Glutamatergic neuron (in vitro differentiated cells): Measurements from ENCODE around the gene ATP9B. TPM values are rescaled to one million over a fixed set of nuclear protein-coding genes. Genes with fewer than 3 reads are reported as not detected.
"Not testable (repeated sequence)": the region's sequence is repeated elsewhere in the genome, so short reads cannot be mapped to it uniquely, and the experiment has no call there.

Experiments used
- DNase-seq: peaks from one replicate; pipeline ENCODE4 v3.0.0; 2022
- H3K27ac Mint-ChIP-seq: one replicate; pipeline ENCODE4 v1.8.0; 2020; ENCODE audit warnings: mild to moderate bottlenecking, mixed read lengths, inconsistent platforms; ENCODE audit not compliant: unreplicated experiment
- H3K27me3 Mint-ChIP-seq: one replicate; pipeline ENCODE4 v1.8.0; 2020; ENCODE audit warnings: mild to moderate bottlenecking, moderate library complexity, mixed read lengths, inconsistent platforms; ENCODE audit not compliant: unreplicated experiment
- H3K36me3 Mint-ChIP-seq: one replicate; pipeline ENCODE4 v1.8.0; 2020; ENCODE audit warnings: mild to moderate bottlenecking, mixed read lengths, inconsistent platforms; ENCODE audit not compliant: unreplicated experiment
- H3K4me1 Mint-ChIP-seq: one replicate; pipeline ENCODE4 v1.8.0; 2020; ENCODE audit warnings: mild to moderate bottlenecking, low read depth, mixed read lengths, inconsistent platforms; ENCODE audit not compliant: unreplicated experiment
- H3K4me3 Mint-ChIP-seq: one replicate; pipeline ENCODE4 v1.8.0; 2020; ENCODE audit warnings: mild to moderate bottlenecking, mixed read lengths, inconsistent platforms; ENCODE audit not compliant: unreplicated experiment
- H3K9me3 Mint-ChIP-seq: one replicate; pipeline ENCODE4 v1.8.0; 2020; ENCODE audit warnings: mild to moderate bottlenecking, moderate library complexity, mixed read lengths, inconsistent platforms; ENCODE audit not compliant: unreplicated experiment
- total RNA-seq: library from RNA; stranded (reverse); fragmentation: NEBNext Ultra II Directional; extraction: Animal tissue kit (Norgen Biotek cat#: 25700); gene quantifications from one replicate; pipeline ENCODE4 v1.2.1, GENCODE V29; 2021; ENCODE audit not compliant: unreplicated experiment
- TF ChIP-seq, protein P1 (sequence below): fragments of 200-600 bp; sonication (generic); IDR thresholded peaks from one replicate; pipeline ENCODE4 v1.5.0; 2021; ENCODE audit not compliant: partially characterized antibody, unreplicated experiment

Gene ATP9B
- total RNA-seq, 1 donor from 2014 or later: 62.6 TPM

DNA sequence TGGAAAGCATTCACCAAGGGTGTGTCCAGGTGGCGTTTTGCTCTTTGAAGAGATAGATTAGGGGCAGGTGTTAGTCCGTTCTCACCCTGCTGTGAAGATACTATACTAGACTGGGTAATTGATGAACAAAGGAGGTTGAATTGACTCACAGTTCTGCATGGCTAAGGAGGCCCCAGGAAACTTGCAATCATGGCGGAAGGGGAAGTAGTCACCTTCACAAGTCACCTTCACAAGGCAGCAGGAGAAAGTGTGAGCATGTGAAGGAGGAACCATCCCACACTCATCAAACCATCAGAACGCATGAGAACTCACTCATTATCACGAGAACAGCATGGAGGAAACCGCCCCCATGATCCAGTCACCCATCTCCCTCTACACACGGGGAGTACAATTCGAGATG, 190.8 kb downstream of the ATP9B start:
- no peak for DNase-seq
- TF ChIP-seq, protein P1, sequence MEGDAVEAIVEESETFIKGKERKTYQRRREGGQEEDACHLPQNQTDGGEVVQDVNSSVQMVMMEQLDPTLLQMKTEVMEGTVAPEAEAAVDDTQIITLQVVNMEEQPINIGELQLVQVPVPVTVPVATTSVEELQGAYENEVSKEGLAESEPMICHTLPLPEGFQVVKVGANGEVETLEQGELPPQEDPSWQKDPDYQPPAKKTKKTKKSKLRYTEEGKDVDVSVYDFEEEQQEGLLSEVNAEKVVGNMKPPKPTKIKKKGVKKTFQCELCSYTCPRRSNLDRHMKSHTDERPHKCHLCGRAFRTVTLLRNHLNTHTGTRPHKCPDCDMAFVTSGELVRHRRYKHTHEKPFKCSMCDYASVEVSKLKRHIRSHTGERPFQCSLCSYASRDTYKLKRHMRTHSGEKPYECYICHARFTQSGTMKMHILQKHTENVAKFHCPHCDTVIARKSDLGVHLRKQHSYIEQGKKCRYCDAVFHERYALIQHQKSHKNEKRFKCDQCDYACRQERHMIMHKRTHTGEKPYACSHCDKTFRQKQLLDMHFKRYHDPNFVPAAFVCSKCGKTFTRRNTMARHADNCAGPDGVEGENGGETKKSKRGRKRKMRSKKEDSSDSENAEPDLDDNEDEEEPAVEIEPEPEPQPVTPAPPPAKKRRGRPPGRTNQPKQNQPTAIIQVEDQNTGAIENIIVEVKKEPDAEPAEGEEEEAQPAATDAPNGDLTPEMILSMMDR: no peak
- H3K36me3 Mint-ChIP-seq: peaks cover 10% of the 10 kb centered on the region
- H3K4me1 Mint-ChIP-seq: no peaks in the 10 kb centered on the region
- H3K9me3 Mint-ChIP-seq: peaks cover 5% of the 10 kb centered on the region
- no peak overlapping the region for H3K4me3 Mint-ChIP-seq
- peaks cover 2% of the 10 kb centered on the region for H3K27me3 Mint-ChIP-seq
- peak overlapping the region; percentile 14 for H3K27ac Mint-ChIP-seq

DNA sequence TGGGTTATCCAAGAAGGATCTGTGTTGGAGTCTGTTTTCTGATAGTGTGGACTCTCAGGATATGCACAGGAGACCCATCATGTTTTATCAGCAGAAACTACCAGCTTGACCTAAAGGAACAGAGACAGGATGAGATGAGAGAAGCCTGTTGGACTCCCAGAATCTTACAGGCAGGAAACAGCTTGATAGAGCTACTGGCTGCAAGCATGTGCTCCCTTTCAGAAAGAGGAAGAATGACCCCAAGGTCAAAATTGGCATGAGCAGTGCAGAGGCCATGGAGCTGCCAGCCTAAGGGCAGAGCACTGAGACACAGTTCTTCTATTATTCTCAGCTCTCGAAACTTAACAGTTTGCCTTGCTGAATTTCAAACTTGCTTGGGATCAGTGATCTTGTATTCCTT, 191.3 kb downstream of the ATP9B start:
- H3K27me3 Mint-ChIP-seq: peaks cover 2% of the 10 kb centered on the region
- no peak overlapping the region for H3K4me3 Mint-ChIP-seq
- peaks cover 15% of the 10 kb centered on the region for H3K36me3 Mint-ChIP-seq
- H3K27ac Mint-ChIP-seq: no peak overlapping the region
- H3K4me1 Mint-ChIP-seq: no peaks in the 10 kb centered on the region
- TF ChIP-seq, protein P1: no peak
- no peak for DNase-seq
- H3K9me3 Mint-ChIP-seq: peaks cover 6% of the 10 kb centered on the region

DNA sequence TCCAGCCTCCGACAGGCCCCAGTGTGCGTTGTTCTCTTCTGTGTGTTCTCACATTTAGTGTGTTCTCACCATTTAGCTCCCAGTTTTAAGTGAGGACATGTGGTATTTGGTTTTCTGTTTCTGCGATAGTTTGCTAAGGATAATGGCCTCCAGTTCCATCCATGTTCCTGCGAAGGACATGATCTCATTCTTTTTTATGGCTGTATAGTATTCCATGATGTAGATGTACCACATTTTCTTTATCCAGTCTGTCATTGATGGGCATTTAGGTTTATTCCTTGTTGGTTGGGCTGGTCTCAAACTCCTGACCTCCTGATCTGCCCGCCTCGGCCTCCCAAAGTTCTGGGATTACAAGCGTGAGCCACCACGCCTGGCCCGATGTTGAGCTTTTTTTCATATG, 195.9 kb downstream of the ATP9B start:
- not testable (repeated sequence) for H3K27ac Mint-ChIP-seq, H3K27me3 Mint-ChIP-seq, H3K4me1 Mint-ChIP-seq, H3K4me3 Mint-ChIP-seq, DNase-seq, H3K9me3 Mint-ChIP-seq
- peaks cover 13% of the 10 kb centered on the region for H3K36me3 Mint-ChIP-seq

DNA sequence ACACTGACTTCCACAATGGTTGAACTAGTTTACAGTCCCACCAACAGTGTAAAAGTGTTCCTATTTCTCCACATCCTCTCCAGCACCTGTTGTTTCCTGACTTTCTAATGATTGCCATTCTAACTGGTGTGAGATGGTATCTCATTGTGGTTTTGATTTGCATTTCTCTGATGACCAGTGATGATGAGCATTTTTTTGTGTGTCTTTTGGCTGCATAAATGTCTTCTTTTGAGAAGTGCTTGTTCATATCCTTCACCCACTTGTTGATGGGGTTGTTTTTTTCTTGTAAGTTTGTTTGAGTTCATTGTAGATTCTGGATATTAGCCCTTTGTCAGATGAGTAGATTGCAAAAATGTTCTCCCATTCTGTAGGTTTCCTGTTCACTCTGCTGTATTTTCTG, 202.6 kb downstream of the ATP9B start:
- not testable (repeated sequence) for DNase-seq, H3K27me3 Mint-ChIP-seq, H3K4me1 Mint-ChIP-seq, H3K9me3 Mint-ChIP-seq, H3K27ac Mint-ChIP-seq, H3K36me3 Mint-ChIP-seq, H3K4me3 Mint-ChIP-seq

DNA sequence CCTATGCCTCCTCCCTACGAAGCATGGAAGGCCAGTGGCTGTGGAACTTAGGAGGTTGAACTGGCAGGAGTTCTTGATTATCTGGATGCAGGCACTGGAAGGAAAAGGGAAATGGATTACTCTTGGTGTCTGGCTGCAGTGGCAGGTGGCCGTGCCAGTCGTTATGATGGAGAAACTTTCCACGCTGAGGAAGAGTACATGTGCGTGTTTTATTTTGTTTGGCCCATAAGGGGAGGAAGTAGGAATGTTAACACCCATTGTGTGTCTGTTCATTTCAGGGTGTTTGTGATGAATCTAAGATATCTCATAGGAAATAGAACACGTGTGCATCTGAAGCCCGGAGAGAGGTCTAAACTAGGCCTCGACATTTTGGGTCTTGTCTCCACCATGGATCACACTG, 203.7 kb downstream of the ATP9B start:
- no peak overlapping the region for H3K27ac Mint-ChIP-seq
- H3K9me3 Mint-ChIP-seq: peaks cover 4% of the 10 kb centered on the region
- TF ChIP-seq, protein P1: no peak
- H3K4me3 Mint-ChIP-seq: no peak overlapping the region
- H3K36me3 Mint-ChIP-seq: no peaks in the 10 kb centered on the region
- no peaks in the 10 kb centered on the region for H3K27me3 Mint-ChIP-seq
- H3K4me1 Mint-ChIP-seq: peaks cover 3% of the 10 kb centered on the region
- DNase-seq: no peak

DNA sequence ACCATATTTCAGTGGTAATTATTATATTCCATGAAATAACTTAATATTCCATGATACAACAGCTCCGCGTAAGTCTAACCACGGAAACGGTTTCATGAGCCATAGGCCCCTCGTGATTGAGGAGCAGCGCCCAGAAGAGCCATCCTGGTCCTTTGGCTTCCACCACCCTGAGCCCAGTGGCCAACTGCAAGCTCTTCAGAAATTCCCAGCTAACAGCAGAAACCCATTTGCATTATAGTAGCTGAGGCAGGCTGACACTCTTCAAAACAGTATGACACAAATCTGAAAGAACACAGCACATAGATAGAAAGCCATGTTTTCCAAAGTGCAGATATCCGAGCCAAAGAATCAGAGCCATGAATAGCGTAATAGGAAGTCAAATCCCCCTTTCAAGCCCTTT, 205.6 kb downstream of the ATP9B start:
- Mint-ChIP-seq H3K9me3 (peaks cover 4% of the 10 kb centered on the region), H3K4me1 (peaks cover 3% of the 10 kb centered on the region), H3K4me3 (no peak overlapping the region), H3K27ac (no peak overlapping the region), H3K27me3 (no peaks in the 10 kb centered on the region), H3K36me3 (no peaks in the 10 kb centered on the region)
- no peak for DNase-seq
- TF ChIP-seq, protein P1: no peak
